Transverse colon (tissue), 4 donors: ENCODE data around the gene NKAIN2. TPM values are rescaled to one million over a fixed set of nuclear protein-coding genes. Genes with fewer than 3 reads are reported as not detected.

Experiments
- DNase-seq: peaks from one replicate; pipeline ENCODE4 v3.0.0-alpha.2; 2019
- H3K27ac ChIP-seq, 4 donors: fragments of 200-600 bp; sonication (generic); 2 replicates each; pipeline ENCODE4 v1.5.1; 2016 to 2018; ENCODE audit warnings: inconsistent platforms in 4 of 4
- H3K27me3 ChIP-seq: fragments of 200-600 bp; sonication (generic); 2 replicates; pipeline ENCODE4 v1.5.1; 2017; ENCODE audit warnings: inconsistent platforms
- H3K36me3 ChIP-seq, 4 donors: fragments of 200-600 bp; sonication (generic); 2 replicates each; pipeline ENCODE4 v1.5.1; 2017 to 2019; ENCODE audit warnings: inconsistent platforms in 4 of 4
- H3K4me1 ChIP-seq, 4 donors: fragments of 200-600 bp; sonication (generic); 2 replicates each; pipeline ENCODE4 v1.5.1; 2017 to 2020; ENCODE audit warnings: inconsistent platforms in 4 of 4
- H3K4me3 ChIP-seq, 4 donors: fragments of 200-600 bp; sonication (generic); 1 replicate in 1 of 4; 2 replicates in 3 of 4; pipeline versions ENCODE4 v1.5.1 to v1.6.1; 2017 to 2019; ENCODE audit warnings: inconsistent platforms in 4 of 4
- H3K9me3 ChIP-seq, 2 donors: fragments of 200-600 bp; sonication (generic); 2 replicates each; pipeline ENCODE4 v1.5.1; 2017 to 2019; ENCODE audit warnings: inconsistent platforms in 2 of 2
- EP300 ChIP-seq: sonication (generic); formaldehyde crosslinking; IDR thresholded peaks from one replicate; pipeline ENCODE4 v1.6.1; 2017; ENCODE audit warnings: antibody characterized with exemption, low read depth
- POLR2A ChIP-seq: fragments of 450-650 bp; IDR thresholded peaks from one replicate; pipeline ENCODE4 v1.6.1; 2016; ENCODE audit warnings: antibody characterized with exemption, mild to moderate bottlenecking, moderate library complexity
- POLR2AphosphoS5 ChIP-seq, 3 donors: sonication (generic); formaldehyde crosslinking; IDR thresholded peaks; one replicate each; pipeline ENCODE4 v1.6.1; 2016; ENCODE audit warnings: antibody characterized with exemption in 3 of 3
- WGBS, 2 donors: methylation state at CpG; one replicate each; pipeline ENCODE4 v1.1.5; 2018; ENCODE audit warnings: low coverage in 1 of 2; 5-methylcytosine and 5-hydroxymethylcytosine counted together
- in situ Hi-C, 4 donors: fragments of 200-750 bp; cut with MboI; loops; one replicate each; pipeline versions ENCODE4 v1.15.0 to v1.15.1; 2017; ENCODE audit warnings: low sequenced_read_pairs in 3 of 4, low pct_ligation_motif_present in 1 of 4, low pct_unique_long_range_greater_than_20kb in 1 of 4
- intact Hi-C: fragments of 100-400 bp; cut with DNase I; formaldehyde crosslinking; loops from one replicate; pipeline ENCODE4 v1.15.1; 2023; ENCODE audit warnings: low total_unique reads
- total RNA-seq, 4 donors: library from RNA; depleted of rRNA; stranded (reverse); fragments of >200 nt; gene quantifications; one replicate each; pipeline ENCODE4 v1.1.0, GENCODE V29; 2016
- TF ChIP-seq, protein P1 (sequence below), 5 experiments: fragments of 200-600 bp in 3 of 5; fragments of 450-650 bp in 2 of 5; sonication (generic) in 3 of 5; IDR thresholded peaks; 1 replicate in 2 of 5; 2 replicates in 3 of 5; pipeline ENCODE4 v1.5.1; 2016 to 2017; ENCODE audit warnings: antibody characterized with exemption in 5 of 5, inconsistent platforms in 3 of 5, mild to moderate bottlenecking in 2 of 5, moderate library complexity in 1 of 5

Gene NKAIN2
- total RNA-seq, 4 donors from 2014 or later, result 0.32 TPM; not detected in 3

DNA sequence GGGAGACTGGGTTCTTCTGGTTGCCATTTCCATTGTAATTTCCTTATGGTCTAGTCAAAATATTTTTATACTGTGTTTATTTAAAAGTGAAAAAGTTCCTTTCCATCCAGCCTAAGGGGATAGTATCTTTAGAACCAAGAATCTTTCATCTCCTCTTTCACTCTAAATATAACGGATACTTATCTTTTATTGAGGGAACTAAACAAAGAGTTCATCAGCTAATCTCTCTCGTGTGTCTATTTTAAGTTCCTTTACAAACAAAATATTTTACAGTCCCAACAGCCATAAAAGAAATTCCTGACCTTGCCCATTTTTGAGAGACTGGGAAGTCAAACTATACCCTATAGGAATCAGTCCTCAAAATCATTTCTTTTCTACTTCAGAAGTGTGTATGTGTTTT lies 232.7 kb downstream of the NKAIN2 start:
- Histone ChIP-seq H3K27me3 (no peaks in the 10 kb centered on the region), H3K36me3 (no peaks in the 10 kb centered on the region), H3K27ac (no peak overlapping the region), H3K9me3 (no peaks in the 10 kb centered on the region), H3K4me1 (no peaks in the 10 kb centered on the region), H3K4me3 (no peak overlapping the region)
- intact Hi-C loops, result no loop called here
- no peak for DNase-seq
- WGBS, 2 donors, result 24 to 28% methylated on average over 2 of the region's 2 CpGs
- TF ChIP-seq POLR2AphosphoS5 (IDR thresholded peaks at IDR 0.05) (no peak), EP300 (no peak), POLR2A (no peak)
- TF ChIP-seq, protein P1, sequence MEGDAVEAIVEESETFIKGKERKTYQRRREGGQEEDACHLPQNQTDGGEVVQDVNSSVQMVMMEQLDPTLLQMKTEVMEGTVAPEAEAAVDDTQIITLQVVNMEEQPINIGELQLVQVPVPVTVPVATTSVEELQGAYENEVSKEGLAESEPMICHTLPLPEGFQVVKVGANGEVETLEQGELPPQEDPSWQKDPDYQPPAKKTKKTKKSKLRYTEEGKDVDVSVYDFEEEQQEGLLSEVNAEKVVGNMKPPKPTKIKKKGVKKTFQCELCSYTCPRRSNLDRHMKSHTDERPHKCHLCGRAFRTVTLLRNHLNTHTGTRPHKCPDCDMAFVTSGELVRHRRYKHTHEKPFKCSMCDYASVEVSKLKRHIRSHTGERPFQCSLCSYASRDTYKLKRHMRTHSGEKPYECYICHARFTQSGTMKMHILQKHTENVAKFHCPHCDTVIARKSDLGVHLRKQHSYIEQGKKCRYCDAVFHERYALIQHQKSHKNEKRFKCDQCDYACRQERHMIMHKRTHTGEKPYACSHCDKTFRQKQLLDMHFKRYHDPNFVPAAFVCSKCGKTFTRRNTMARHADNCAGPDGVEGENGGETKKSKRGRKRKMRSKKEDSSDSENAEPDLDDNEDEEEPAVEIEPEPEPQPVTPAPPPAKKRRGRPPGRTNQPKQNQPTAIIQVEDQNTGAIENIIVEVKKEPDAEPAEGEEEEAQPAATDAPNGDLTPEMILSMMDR (IDR thresholded peaks at IDR 0.05), result no peak
- in situ Hi-C loops, result no loop called here

DNA sequence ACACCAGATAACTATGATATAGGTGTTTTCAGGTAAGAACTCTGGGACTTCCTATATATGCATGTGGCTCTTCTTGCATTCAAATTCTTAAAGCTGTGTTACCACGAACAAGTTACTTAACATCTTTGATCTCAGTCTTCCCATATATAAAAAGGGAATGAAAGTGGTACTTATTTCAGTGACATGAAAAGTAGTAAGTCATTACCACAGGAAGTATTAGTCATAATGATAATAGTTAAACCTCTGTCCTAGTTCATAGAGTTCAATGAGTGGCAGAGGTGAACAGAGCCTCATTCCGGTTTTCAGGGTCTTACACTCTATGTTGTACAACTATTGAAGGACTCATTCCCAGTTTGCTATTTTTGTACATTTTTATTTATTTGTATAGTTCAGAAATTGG lies 237.0 kb downstream of the NKAIN2 start:
- H3K27me3 ChIP-seq, result no peaks in the 10 kb centered on the region
- no peak overlapping the region for H3K27ac ChIP-seq
- H3K36me3 ChIP-seq, result no peaks in the 10 kb centered on the region
- no peak overlapping the region for H3K4me3 ChIP-seq
- intact Hi-C loops (no loop called here), in situ Hi-C loops (no loop called here)
- 67 to 69% methylated on average over 2 of the region's 2 CpGs for WGBS, 2 donors
- TF ChIP-seq POLR2A, result no peak
- TF ChIP-seq EP300, result no peak
- TF ChIP-seq, protein P1 (IDR thresholded peaks at IDR 0.05), result no peak
- TF ChIP-seq POLR2AphosphoS5 (IDR thresholded peaks at IDR 0.05), result no peak
- DNase-seq, result no peak
- no peaks in the 10 kb centered on the region for H3K4me1 ChIP-seq
- H3K9me3 ChIP-seq, result no peaks in the 10 kb centered on the region

DNA sequence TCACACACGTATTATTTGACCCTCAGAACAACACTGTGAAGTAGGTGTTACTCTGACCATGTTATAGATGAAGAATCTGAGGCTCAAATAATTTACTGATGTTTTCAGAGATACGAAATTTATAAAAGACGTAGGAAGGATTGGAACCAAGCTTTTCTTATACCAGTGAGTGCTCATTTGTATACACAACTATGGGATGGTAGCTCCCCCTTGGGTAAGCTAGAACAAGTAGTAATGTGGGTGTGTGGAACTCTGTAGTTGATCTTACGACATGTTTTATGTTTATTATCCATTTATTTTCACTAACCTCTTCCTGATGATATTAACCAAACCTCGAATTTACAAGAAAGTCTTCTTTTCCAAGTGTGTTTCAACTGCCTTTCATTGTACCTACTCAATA lies 248.5 kb downstream of the NKAIN2 start:
- intact Hi-C loops, result no loop called here
- in situ Hi-C loops, result no loop called here
- DNase-seq, result no peak
- TF ChIP-seq POLR2A (no peak), EP300 (no peak), POLR2AphosphoS5 (IDR thresholded peaks at IDR 0.05) (no peak)
- TF ChIP-seq, protein P1 (IDR thresholded peaks at IDR 0.05), result no peak
- Histone ChIP-seq H3K27ac (no peak overlapping the region), H3K4me1 (no peaks in the 10 kb centered on the region), H3K27me3 (no peaks in the 10 kb centered on the region), H3K36me3 (no peaks in the 10 kb centered on the region), H3K4me3 (no peak overlapping the region), H3K9me3 (no peaks in the 10 kb centered on the region)
- 61 to 65% methylated on average over 5 of the region's 5 CpGs for WGBS, 2 donors

DNA sequence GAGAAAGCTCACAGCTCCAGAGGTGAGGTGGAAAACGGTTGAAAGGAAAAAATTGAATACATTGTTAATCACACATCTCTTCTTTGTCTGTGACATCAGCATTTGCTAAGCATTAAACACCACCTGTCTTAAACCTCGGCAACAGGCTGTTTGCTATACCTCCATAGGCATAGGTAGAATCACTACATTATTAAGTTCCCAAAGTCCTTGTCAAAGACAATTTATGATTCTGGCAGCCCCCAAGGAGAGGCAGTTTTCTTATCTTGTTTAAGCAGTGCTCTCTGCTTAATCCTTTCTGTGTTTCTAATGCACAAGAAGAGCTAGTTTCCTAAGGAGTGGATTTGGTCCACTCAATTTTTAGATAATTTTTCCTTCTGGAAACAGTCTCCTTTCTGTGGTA lies 249.7 kb downstream of the NKAIN2 start:
- no peaks in the 10 kb centered on the region for H3K4me1 ChIP-seq
- H3K9me3 ChIP-seq, result no peaks in the 10 kb centered on the region
- intact Hi-C loops (no loop called here), in situ Hi-C loops (no loop called here)
- H3K27ac ChIP-seq, result no peak overlapping the region
- TF ChIP-seq EP300, result no peak
- TF ChIP-seq POLR2AphosphoS5 (IDR thresholded peaks at IDR 0.05), result no peak
- TF ChIP-seq POLR2A, result no peak
- TF ChIP-seq, protein P1 (IDR thresholded peaks at IDR 0.05), result no peak
- no peak for DNase-seq
- 66 to 89% methylated on average over 2 of the region's 2 CpGs for WGBS, 2 donors
- H3K4me3 ChIP-seq, result no peak overlapping the region
- H3K27me3 ChIP-seq, result no peaks in the 10 kb centered on the region
- H3K36me3 ChIP-seq, result no peaks in the 10 kb centered on the region
